HepG2 (cell line): ENCODE data around the gene LAMTOR1. TPM values are rescaled to one million over a fixed set of nuclear protein-coding genes. Genes with fewer than 3 reads are reported as not detected.

ENCODE experiments used
- BORCS8-MEF2B ChIP-seq: sonication (generic); formaldehyde crosslinking; IDR thresholded peaks from 2 replicates; pipeline ENCODE4 v1.8.0; 2022; ENCODE audit warnings: mild to moderate bottlenecking, missing genetic modification reagents
- CENPT ChIP-seq: sonication (generic); formaldehyde crosslinking; IDR thresholded peaks from 2 replicates; pipeline ENCODE4 v1.8.0; 2022; ENCODE audit warnings: low read depth, mild to moderate bottlenecking, moderate library complexity, missing genetic modification reagents
- GATAD2A ChIP-seq: IDR thresholded peaks from 2 replicates; pipeline ENCODE4 v1.6.1; 2016
- HOMEZ ChIP-seq: IDR thresholded peaks from 2 replicates; pipeline ENCODE4 v1.6.1; 2016; ENCODE audit warnings: low read depth
- ZBTB43 ChIP-seq: sonication (generic); formaldehyde crosslinking; conservative IDR thresholded peaks from 2 replicates; pipeline ENCODE4 v1.4.0; 2020; ENCODE audit warnings: missing genetic modification reagents
- ZMYM3 ChIP-seq: sonication (generic); formaldehyde crosslinking; IDR thresholded peaks from 2 replicates; pipeline ENCODE4 v1.5.1; 2020; ENCODE audit warnings: mild to moderate bottlenecking, missing genetic modification reagents
- ZNF235 ChIP-seq: sonication (generic); formaldehyde crosslinking; IDR thresholded peaks from 2 replicates; pipeline ENCODE4 v1.8.1; 2023; ENCODE audit warnings: mild to moderate bottlenecking, missing genetic modification reagents, borderline replicate concordance
- ZNF317 ChIP-seq: sonication (generic); formaldehyde crosslinking; IDR thresholded peaks from 2 replicates; pipeline ENCODE4 v1.5.0; 2020; ENCODE audit warnings: mild to moderate bottlenecking, missing genetic modification reagents
- ZNF580 ChIP-seq: IDR thresholded peaks from 2 replicates; pipeline ENCODE4 v1.6.1; 2016; ENCODE audit warnings: low read depth, borderline replicate concordance
- ZNF678 ChIP-seq: sonication (generic); formaldehyde crosslinking; IDR thresholded peaks from 2 replicates; pipeline ENCODE4 v1.4.0; 2020; ENCODE audit warnings: mild to moderate bottlenecking, missing genetic modification reagents
- ZNF709 ChIP-seq: sonication (generic); formaldehyde crosslinking; IDR thresholded peaks from 2 replicates; pipeline ENCODE4 v1.5.0; 2020; ENCODE audit warnings: mild to moderate bottlenecking, missing genetic modification reagents
- polyA plus RNA-seq, 8 experiments: library from polyadenylated mRNA; depleted of rRNA in 3 of 8; stranded (reverse) in 7 of 8; unstranded in 1 of 8; fragments of >200 nt; fragmentation: Illumina TruSeq in 4 of 8; extraction: Trizol in 4 of 8; gene quantifications; 2 replicates each; pipeline versions ENCODE4 v1.2.1 to v1.2.3, GENCODE V29; 2011 to 2016; ENCODE audit warnings: low read depth in 4 of 8, missing spikeins in 1 of 8, mixed read lengths in 1 of 8; ENCODE audit not compliant: insufficient read depth in 1 of 8
- total RNA-seq, 5 experiments: library from RNA; depleted of rRNA; stranded (reverse); fragments of >200 nt; fragmentation: Illumina TruSeq; extraction: Trizol; gene quantifications; 2 replicates each; pipeline ENCODE4 v1.2.3, GENCODE V29; 2016; ENCODE audit warnings: low read depth in 1 of 5
- TF ChIP-seq, protein P1 (sequence below): IDR thresholded peaks from 2 replicates; pipeline ENCODE4 v1.6.1; 2012; ENCODE audit warnings: low read length, improper control_type of control experiment
- TF ChIP-seq, protein P2 (sequence below): sonication (generic); formaldehyde crosslinking; IDR thresholded peaks from 2 replicates; pipeline ENCODE4 v1.4.0; 2020; ENCODE audit warnings: missing genetic modification reagents
- TF ChIP-seq, protein P3 (sequence below): sonication (generic); formaldehyde crosslinking; IDR thresholded peaks from 2 replicates; pipeline ENCODE4 v1.4.0; 2020; ENCODE audit warnings: missing genetic modification reagents, borderline replicate concordance

LAMTOR1 gene
- total and polyA plus RNA-seq, 2 of the 13 experiments (the other 11 are each of a cell fraction or from before 2014, with no cell fraction given): 60.4 to 66.0 TPM

- TF ChIP-seq HOMEZ (CRISPR knock-in tag): 0 out of 2 replicates have a peak, but pooled peaks have one; percentile 44
- TF ChIP-seq, protein P1, sequence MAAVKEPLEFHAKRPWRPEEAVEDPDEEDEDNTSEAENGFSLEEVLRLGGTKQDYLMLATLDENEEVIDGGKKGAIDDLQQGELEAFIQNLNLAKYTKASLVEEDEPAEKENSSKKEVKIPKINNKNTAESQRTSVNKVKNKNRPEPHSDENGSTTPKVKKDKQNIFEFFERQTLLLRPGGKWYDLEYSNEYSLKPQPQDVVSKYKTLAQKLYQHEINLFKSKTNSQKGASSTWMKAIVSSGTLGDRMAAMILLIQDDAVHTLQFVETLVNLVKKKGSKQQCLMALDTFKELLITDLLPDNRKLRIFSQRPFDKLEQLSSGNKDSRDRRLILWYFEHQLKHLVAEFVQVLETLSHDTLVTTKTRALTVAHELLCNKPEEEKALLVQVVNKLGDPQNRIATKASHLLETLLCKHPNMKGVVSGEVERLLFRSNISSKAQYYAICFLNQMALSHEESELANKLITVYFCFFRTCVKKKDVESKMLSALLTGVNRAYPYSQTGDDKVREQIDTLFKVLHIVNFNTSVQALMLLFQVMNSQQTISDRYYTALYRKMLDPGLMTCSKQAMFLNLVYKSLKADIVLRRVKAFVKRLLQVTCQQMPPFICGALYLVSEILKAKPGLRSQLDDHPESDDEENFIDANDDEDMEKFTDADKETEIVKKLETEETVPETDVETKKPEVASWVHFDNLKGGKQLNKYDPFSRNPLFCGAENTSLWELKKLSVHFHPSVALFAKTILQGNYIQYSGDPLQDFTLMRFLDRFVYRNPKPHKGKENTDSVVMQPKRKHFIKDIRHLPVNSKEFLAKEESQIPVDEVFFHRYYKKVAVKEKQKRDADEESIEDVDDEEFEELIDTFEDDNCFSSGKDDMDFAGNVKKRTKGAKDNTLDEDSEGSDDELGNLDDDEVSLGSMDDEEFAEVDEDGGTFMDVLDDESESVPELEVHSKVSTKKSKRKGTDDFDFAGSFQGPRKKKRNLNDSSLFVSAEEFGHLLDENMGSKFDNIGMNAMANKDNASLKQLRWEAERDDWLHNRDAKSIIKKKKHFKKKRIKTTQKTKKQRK: peak; percentile 69; the same call in 1 of the 2 replicates
- TF ChIP-seq, protein P2, sequence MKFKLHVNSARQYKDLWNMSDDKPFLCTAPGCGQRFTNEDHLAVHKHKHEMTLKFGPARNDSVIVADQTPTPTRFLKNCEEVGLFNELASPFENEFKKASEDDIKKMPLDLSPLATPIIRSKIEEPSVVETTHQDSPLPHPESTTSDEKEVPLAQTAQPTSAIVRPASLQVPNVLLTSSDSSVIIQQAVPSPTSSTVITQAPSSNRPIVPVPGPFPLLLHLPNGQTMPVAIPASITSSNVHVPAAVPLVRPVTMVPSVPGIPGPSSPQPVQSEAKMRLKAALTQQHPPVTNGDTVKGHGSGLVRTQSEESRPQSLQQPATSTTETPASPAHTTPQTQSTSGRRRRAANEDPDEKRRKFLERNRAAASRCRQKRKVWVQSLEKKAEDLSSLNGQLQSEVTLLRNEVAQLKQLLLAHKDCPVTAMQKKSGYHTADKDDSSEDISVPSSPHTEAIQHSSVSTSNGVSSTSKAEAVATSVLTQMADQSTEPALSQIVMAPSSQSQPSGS (CRISPR knock-in tag): peak; percentile 41; the same call in 1 of the 2 replicates
- TF ChIP-seq ZNF317 (CRISPR knock-in tag): no peak
- TF ChIP-seq ZNF580 (CRISPR knock-in tag): peak; percentile 11; the same call in 1 of the 2 replicates
- TF ChIP-seq ZBTB43 (CRISPR knock-in tag): 0 out of 2 replicates have a peak, but pooled peaks have one; percentile 44
- peak; percentile 60; the same call in 1 of the 2 replicates for TF ChIP-seq ZNF709 (CRISPR knock-in tag)
- TF ChIP-seq ZNF235 (CRISPR knock-in tag): no peak
- TF ChIP-seq, protein P3, sequence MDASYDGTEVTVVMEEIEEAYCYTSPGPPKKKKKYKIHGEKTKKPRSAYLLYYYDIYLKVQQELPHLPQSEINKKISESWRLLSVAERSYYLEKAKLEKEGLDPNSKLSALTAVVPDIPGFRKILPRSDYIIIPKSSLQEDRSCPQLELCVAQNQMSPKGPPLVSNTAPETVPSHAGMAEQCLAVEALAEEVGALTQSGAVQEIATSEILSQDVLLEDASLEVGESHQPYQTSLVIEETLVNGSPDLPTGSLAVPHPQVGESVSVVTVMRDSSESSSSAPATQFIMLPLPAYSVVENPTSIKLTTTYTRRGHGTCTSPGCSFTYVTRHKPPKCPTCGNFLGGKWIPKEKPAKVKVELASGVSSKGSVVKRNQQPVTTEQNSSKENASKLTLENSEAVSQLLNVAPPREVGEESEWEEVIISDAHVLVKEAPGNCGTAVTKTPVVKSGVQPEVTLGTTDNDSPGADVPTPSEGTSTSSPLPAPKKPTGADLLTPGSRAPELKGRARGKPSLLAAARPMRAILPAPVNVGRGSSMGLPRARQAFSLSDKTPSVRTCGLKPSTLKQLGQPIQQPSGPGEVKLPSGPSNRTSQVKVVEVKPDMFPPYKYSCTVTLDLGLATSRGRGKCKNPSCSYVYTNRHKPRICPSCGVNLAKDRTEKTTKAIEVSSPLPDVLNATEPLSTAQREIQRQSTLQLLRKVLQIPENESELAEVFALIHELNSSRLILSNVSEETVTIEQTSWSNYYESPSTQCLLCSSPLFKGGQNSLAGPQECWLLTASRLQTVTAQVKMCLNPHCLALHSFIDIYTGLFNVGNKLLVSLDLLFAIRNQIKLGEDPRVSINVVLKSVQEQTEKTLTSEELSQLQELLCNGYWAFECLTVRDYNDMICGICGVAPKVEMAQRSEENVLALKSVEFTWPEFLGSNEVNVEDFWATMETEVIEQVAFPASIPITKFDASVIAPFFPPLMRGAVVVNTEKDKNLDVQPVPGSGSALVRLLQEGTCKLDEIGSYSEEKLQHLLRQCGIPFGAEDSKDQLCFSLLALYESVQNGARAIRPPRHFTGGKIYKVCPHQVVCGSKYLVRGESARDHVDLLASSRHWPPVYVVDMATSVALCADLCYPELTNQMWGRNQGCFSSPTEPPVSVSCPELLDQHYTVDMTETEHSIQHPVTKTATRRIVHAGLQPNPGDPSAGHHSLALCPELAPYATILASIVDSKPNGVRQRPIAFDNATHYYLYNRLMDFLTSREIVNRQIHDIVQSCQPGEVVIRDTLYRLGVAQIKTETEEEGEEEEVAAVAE: no peak
- no peak for TF ChIP-seq ZMYM3 (CRISPR knock-in tag)
- no peak; the same call in 1 of the 2 replicates for TF ChIP-seq BORCS8-MEF2B (CRISPR knock-in tag)
- no peak for TF ChIP-seq GATAD2A (CRISPR knock-in tag)
- TF ChIP-seq CENPT (CRISPR knock-in tag): no peak
- TF ChIP-seq ZNF678: no peak
These were observed 9.3 kb upstream of the LAMTOR1 start, which contains the start of gene ANAPC15 (continued) for GRCh38 chr11:72112143-72112977.
